NCI-H345 (cell line): ENCODE data around the gene SLC35E2B.
A peak's percentile ranks its signal among the peaks of the same experiment; 100 is the strongest.
"Not testable (repeated sequence)": the region's sequence is repeated elsewhere in the genome, so short reads cannot be mapped to it uniquely, and the experiment has no call there.

ENCODE experiments used
- DNase-seq: peaks from one replicate; lab custom pipeline; 2025; lab: John Stamatoyannopoulos, UW

The SLC35E2B gene

DNA sequence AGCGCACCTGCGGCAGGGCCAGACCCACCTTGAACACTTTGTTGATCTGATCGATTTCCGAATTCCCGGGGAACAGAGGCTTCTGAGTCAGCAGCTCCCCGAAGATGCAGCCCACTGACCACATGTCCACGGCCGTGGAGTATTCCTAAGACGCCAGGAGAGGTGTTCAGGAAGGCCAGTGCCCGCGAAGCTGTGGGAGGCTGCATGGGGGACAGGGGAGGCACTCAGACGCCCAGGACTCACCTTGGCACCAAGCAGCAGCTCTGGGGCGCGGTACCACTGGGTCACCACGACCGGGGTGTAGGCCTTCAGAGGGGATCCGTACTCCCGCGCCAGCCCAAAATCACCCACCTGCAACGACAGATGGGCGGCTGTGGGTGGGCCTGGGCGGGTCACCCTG, 11.2 kb upstream of the SLC35E2B start:
- no peak for DNase-seq

DNA sequence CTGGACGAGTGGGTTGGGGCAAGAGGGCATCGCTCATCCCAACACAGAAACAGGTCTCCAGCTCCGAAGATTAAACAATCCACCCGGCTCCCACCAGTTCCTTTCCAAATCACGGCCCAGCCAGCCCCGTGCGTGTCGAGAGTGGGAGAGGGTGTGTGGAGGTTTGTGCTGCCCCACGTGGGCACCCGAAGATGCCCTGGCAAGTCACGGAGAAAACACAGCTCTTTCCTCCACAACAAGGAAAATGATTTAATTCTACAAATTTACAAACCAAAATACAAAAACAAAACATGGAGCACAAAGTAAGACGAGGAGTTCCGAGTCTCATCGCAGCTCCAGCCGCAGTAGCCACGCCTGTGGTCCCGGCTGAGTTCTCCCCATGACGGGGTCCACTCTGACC, 9.9 kb upstream of the SLC35E2B start:
- not testable (repeated sequence) for DNase-seq

DNA sequence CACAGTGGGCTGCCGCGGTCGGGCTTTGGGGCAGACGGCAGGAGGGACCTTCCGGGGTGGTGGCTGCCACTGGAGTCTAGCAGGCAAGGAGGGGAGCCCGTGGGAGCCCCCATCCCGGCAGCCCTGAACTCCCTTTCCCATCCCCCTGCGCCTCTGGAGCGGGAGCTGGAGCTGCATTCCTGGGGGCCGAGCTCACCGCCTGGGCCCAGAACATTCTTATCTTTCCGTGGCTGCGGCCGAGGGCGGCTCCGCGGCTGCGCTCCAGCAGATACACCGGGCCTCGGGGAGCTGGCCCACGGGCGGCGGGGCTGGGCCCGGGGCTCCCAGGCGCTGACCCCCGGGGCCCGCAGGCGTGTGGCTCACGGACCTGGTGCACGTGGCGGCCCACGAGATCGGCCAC, 8.0 kb upstream of the SLC35E2B start:
- not testable (repeated sequence) for DNase-seq

DNA sequence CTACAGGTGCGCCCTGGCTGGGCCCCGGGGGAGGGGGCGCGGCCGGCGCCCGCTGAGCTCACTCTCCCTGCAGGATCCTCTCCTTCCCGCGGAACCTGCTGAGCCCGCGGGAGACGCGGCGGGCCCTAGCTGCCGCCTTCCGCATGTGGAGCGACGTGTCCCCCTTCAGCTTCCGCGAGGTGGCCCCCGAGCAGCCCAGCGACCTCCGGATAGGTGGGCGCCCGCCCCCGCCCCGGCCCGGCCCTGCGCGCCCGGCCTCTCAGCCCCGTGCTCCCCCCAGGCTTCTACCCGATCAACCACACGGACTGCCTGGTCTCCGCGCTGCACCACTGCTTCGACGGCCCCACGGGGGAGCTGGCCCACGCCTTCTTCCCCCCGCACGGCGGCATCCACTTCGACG, 7.5 kb upstream of the SLC35E2B start:
- DNase-seq = not testable (repeated sequence)

DNA sequence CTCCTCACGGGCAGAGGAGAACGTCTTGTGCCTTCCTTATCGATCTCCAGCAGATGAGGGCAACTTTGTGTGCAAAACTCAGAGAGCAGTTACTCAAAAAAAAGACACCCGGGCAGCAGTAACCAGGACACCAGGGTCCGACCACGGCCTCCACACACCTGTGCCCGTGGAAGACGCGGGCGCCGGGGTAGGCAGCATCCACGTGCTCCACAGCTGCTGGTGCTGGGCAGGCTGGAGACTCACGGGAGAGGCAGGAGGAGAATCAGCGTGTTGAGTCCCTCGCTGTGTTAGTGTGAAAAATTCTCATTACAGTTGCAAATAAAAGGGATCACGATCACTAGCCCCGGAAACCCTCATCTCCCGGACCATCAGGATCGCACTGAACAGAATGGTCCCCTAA, 6.5 kb upstream of the SLC35E2B start:
- DNase-seq = not testable (repeated sequence)

DNA sequence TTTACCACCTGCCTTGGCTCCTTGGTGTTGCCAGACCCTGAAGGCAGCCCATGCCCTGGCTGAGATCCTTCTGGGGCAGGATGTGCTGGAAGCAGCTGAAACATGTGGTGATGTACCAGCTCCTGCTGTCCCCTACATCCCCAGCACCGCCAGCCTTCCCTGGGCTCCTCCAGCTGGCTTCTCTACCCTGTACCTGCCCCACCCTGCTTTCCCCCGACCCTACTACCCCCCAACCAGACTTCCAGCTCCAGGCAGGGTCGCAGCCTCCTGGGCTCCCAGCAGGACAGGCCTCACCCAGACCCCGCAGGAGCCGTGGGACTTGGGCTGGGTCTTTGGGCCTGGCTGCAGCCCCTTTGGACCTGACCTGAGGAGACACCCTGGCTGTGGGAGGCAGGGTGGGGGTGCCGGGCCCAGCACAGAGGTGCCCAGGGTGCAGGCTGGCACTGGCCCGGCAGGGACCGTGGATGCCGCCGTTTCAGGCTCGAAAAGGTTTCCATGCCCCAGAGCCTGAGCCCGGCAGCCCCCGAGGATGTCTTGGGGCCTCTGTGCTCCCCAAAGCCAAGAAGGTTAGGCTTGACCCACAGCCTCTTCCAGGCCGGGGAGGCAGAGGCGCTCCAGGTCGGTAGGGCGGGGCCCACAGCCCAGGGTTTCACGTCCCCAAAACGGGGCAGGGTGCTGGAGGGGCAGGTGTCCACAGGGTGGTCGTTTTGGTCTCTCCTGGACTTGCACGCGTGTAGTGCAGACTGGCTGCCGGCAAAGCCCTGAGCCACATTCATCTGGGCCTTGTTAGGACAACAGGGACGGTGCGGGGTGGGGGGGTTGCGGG, 5.0 kb upstream of the SLC35E2B start:
- DNase-seq = not testable (repeated sequence)

DNA sequence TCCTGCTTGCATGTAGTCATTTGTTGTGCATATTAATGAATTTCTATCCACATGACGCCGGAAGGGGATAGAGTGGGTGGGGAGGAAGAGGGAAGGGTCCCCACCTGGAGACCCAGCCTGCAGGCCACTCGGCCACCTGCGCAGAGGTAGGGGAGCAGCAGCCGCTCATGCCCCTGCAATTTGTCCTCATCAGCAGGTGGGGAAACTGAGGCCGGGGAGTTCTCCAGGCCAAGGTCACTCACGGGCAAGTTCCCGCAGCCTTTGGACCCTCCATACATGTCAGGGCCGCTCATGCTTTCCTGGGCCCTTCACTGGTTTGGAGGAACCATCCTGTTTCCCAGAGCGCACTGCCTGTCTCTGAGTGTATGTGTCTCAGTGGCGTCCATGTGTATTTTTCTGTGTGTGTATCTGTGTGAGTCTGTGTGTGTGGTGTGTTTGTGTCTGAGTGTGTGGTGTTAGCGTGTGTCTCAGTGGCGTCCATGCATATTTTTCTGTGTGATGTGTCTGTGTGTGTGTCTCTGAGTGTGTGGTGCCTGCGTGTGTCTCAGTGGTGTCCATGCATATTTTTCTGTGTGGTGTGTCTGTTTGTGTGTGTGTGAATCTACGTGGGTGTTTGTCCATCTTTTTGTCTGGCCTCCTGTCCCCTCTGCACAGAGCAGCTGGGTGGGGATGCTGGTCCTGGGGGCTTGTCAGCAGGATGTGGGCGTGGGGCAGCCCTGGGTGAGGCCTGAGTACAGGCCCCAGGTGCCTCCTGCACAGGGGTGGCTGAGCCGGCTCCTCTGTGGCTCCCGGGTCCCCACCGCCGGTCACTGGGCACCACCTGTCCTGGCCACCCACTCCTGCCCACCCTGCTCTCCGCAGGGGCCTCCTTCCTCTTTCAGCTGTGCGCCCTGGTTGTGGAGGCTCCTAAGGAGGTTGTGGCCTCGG, 4.1 kb upstream of the SLC35E2B start:
- DNase-seq = not testable (repeated sequence)

DNA sequence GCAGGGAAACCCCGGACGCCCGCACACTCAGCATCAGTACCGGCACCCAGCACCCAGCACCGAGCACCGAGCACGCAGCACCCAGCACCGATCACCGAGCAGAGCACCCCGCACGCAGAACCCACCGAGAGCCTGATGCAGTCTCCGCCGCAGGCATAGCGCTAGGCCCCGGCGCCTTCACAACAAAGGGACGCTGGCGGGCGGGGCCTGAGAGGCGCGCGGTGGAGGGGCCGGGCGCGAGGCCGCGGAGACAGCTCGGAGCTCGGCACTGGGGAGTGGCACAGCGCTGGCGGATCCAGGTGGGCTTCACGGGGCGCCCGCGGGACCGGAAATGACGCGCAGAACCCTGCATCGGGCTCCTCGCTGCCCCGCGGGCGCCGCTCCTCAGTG, 276 bp downstream of the SLC35E2B start:
- DNase-seq = peak; percentile 65

DNA sequence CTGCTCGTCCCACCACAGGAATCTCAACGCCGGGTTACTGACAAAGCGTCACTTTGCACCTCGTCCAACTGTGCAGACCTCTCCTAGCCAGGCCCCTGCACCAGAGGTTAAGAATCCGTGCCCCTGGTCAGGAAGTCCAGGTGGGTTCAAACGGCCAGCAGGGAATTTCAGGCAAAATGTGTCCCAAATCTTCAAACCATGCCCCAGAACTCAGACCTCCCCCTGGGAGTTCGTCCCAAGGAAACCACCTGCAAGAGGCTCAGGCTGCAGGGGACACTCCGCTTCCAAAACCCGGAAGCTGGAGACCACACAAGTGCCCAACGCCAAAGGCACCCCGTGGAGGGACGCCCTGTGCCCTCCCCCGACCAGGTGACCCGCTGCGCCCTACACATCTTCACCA, 1.2 kb downstream of the SLC35E2B start:
- DNase-seq = not testable (repeated sequence)

DNA sequence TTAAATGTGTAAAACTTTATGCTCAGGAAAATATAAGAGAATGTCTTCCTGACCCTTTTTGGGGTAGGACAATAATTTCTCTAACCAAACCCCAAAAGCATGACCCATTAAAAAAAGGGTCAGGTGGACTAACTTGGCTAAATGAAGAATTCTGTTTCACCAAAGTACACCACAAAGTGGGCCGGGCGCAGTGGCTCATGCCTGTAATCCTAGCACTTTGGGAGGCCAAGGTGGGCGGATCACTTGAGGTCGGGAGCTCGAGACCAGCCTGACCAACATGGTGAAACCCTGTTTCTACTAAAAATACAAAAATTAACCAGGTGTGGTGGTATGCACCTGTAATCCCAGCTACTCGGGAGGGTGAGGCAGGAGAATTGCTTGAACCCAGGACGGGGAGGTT, 3.1 kb downstream of the SLC35E2B start:
- not testable (repeated sequence) for DNase-seq

DNA sequence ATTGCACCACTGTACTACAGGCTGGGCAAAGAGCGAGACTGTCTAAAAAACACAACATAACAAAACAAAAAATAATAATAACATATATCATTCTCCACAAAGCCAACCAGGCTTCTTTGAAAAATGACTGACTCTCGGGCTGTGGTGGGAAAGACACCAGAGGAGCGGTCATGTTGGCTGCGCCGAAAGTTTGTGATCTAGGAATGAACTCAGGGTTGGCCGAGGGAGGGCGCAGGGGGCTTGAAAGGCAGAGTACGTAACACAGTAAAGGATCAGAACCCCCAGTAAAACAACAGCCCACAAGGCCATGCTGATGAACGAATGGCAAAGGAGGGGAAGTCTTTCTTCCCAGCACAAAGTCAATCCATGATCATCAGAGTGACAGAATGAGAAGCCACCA, 4.7 kb downstream of the SLC35E2B start:
- DNase-seq = no peak

DNA sequence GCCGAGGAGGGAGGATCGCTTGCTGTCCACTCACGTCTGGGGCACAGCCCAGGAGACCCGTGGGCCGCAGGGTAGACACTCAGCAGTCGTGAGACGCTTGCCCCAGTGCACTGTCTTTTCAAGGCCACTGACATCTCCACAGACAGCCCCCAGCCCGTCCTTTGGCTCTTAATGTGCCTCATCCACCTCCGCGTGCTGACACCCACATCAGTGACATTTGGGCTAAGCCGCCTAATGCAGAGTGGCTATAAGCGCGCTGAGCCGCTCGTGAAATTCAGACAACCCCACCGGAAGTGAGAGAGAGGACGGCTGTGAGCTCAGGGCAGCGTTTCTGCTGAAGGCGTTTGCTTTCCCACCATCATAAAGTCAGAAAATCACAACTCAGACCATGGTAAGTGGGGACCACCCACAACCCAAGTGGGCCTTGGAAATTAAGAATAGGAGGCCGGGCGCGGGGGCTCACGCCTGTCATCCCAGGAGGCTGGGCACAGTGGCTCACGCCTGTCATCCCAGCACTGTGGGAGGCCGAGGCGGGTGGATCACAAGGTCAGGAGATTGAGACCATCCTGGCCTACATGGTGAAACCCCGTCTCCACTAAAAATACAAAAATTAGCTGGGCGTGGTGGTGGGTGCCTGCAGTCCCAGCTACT, 8.4 kb downstream of the SLC35E2B start:
- no peak for DNase-seq

DNA sequence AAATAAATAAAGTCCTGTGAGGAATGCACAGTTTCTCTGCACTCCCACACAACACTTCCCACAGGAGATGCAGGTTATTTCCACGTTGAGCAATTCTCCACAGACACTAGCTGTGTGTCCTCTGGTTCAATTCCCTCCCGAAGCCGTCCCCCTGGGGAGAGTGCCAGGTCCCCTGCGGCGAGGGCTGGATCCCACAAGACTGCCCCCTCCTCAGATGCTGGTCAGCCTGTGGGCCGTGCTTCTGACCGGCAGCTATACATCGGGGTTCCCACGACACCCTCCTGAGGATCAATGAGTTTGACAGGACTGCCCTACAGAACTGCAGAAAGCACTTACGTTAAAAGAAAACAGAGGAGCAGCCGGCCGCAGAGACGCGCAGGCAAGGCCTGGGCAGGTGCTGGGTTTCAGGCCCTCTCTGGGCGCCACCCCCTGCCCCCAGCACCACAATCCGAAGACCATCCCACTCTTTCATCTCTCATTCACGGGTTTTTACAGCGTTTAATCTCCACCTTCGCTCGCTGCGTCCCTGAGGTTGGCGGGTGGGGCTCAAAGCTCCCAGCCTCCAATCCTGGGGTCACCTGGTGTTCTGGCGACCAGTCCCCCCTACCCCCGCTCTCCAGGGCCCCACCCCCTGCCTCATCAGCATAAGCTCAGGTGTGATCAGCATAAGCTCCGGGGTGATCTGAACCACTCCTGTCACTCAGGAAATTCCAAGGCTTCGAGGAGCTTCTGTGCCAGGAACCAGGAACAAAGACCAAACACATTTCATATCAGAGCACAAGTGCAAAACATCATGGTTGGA, 9.3 kb downstream of the SLC35E2B start:
- no peak for DNase-seq

DNA sequence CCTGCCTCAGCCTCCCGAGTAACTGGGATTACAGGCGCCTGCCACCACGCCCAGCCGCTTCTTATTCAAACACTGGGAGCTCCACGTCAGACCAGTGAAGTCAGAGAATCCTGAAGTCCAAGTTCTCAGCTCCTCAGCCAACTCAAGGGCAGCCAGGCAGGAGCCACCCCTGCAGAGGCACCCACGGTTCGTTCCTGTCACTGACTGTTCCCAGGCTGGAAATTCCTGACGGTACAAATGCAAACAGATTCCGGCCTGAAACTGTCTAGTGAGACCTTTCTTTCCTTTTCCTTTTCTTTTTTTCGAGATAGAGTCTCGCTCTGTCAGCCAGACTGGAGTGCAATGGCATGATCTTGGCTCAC, 11.7 kb downstream of the SLC35E2B start:
- DNase-seq = no peak

DNA sequence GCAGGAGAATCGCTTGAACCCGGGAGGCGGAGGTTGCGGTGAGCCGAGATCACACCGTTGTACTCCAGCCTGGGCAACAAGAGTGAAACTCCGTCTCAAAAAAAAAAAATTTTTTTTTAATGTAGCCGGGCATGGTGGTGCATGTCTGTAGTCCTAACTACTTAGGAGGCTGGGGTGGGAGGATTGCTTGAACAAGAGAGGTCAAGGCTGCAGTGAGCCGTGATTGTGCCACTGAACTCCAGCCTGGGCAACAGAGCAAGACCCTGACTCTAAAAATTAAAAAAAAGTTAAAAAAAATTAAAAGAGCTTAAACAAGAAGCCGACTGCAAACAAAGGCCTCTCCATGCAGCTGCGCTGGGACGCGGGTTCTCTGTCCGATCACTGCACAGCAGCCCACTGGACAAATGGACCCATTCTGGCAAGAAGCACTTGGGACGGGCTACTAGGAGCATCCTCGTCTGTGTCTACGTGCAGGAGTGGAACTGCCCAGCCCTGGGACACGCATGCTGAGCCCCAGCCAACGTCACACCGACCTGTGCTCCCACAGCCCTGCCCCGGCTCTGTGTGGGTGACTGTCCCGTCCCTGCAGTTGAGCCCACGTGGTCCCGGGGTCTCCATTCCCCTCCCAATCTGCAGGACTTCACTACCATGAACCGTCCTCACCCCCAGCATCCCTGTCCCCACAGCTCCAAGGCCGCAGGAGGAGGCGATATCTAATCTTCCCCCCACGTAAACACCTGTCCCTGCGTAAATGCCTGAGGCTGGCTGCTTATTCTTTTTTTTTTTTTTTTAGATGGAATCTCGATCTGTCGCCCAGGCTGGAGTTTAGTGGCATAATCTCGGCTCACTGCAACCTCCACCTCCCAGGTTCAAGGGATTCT, 12.3 kb downstream of the SLC35E2B start:
- DNase-seq = no peak

DNA sequence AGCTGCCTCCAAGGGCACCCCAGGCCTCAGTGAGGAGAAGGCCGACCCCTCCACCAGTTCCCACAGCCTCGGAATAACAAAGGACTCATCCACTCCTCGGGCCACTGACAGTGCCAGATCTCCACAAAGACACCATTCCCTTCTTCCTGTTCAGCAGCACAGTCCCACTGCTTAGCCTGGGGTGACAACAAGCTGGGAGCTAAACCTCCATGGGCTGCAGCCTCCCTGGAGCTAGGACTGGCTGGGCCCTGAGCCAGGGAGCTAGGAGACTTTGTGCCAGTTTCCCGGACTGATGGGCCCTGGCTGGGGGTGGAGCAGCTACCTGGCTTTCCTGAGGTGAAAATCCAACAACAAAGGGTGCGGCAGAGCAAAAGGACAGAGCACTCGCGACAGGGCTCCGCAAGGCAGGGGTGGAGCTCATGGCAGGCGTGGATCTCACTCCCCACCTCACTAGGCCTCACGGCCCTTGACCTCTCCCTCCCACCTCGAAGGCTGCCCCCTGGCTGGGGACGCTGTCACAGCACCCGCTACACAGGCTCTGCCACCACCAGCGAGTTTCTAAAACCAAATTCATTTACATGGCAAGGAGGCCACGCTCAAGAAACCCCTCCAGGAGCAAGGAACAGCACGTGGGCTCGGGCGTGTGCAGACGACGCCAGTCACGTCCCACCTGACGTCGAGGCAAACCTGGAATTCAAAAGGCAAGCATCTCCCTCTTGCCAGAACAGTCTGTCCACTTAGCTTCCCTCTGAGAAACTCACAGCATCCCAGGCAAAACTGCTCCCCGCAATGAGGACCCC, 13.8 kb downstream of the SLC35E2B start:
- no peak for DNase-seq

DNA sequence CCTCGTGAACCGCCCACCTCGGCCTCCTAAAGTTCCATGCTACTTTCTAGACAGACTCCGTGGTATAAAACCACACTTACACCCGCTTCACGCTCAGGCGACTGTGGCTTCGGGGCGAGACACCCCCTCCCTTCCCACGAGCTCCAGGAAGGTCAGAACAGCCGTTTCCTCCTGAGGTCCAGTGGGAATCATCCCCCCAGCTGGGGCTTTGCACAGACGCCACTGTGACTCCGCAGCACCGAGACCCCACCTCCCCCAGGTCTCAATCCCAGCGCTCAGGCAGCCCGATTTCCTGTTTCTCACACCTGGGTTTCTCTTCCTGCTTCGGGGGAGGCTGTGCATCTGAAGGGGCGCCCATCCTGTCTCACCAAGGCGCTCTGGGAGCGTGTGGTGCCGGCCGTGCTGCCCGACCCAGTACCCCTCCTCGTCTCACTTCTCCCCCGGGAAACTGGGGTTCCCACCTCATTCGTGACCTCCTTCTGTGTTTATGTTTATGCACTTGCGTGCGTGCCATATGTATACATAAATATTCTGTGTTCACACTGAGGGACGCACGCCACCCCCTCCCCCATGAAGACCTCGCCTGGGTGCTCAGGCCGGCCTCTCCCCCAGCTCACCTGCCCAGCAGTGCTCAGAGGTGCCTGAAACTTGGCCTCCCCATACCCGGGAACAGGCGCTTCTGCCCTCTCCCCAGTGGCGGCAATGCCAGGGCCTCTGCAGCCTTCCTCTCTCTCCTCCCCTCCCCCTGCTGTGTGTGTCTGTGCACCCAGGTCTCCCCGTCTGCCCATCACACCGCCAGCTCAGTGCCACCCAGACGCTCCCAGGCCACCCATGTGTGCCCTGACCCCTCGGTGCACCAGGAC, 14.6 kb downstream of the SLC35E2B start:
- no peak for DNase-seq

DNA sequence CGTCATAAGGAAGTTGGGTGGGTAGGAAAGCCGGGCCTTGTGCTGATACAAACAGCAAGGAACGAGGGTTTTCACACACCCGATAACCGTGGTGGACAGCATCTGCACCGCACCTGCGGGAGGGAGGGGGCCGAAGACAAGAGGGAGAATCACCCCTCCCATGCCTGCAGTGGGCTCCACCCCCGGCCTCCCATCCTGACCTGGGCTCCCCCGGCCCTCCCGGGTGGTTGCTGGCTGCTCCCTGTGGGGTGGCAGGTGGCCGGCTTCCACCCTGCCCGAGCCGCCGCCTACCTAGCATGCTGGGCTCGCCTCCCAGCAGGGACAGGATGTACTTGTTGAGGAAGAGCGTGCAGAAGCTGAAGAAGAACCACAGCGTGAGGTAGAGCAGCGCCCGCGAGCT, 16.5 kb downstream of the SLC35E2B start:
- DNase-seq = not testable (repeated sequence)

DNA sequence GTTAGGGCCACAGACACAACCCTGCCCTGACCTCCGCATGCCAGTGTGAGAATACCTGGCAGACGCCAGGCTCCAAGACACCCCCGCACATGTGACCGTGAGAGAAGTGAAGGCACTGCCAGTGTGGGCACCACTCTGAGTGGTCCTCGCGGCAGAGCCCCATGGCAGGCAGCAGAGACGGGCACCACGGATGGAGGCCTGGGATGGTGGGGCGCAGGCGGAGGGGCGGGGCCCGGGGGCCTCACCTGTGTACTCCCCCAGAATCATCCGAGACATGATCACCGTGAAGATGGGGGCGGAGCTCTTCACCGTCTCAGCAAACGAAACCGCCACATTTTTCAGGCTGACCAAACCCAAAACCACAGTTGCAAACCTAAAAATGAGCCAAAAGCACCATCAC, 17.4 kb downstream of the SLC35E2B start:
- not testable (repeated sequence) for DNase-seq
